ENCODE data around the gene MED15. TPM values are rescaled to one million over a fixed set of nuclear protein-coding genes. Genes with fewer than 3 reads are reported as not detected.
A peak's percentile ranks its signal among the peaks of the same experiment; 100 is the strongest.

Gene MED15
- total and polyA plus RNA-seq, 2 donors from 2014 or later, result 31.7 to 102 TPM

DNA sequence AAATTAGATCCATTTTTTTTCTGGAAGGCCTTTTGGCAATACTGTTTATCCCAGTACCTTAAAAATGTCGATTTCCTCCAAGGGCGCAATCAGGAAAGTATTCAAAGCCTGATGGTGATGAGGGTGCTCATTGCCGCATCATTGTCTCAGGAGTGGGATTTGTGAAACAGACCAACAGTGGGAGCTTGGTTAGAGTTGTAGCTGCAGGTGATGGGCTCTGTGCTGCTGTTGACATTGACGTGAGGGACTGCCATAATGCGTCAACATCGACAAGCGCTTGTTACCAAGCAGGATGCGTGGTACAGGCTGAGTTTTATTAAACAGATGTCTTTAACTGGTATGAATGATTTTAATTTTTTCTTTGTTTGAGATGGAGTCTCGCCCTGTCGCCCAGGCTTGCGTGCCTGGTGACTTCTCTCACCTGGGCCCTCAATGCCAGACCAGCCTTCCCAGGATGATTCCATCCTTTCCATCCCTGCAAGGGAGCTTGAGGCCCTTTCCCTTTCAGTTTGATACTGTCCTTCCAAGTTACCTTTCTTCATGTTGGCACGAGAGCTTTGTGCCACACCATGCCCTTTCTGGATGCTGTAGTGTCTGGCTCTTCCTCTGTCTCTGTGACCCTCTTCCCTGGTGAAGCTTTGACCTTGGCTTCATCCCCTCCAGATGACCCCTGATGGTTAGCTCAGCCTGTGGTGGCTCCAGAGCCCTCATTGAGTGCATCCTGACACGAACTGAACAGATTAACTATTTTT is 10.6 kb downstream of the MED15 start:
- FAIRE-seq, result no peak
- peaks cover 0 to 8% (median 0%) of the 10 kb centered on the region in 3 donors for H3K4me1 ChIP-seq (ENCODE audit: control insufficient read depth in 2 of 3, insufficient read depth in 2 of 3, low read depth in 1 of 3, low read length in 3 of 3)
- H3K27me3 ChIP-seq (ENCODE audit: control insufficient read depth, insufficient read depth, low read length), result no peaks in the 10 kb centered on the region
- intact Hi-C loops (cut with DNase I), result no loop called here
- peaks cover 3 to 4% (median 3%) of the 10 kb centered on the region in 3 donors for H3K36me3 ChIP-seq (ENCODE audit: control insufficient read depth in 2 of 3, insufficient read depth in 3 of 3, low read length in 3 of 3)
- peak in 1 of 5 donors; percentile 3 for DNase-seq
- H3K9ac ChIP-seq (ENCODE audit: low read length in 3 of 3), result no peak overlapping the region
- no peak overlapping the region for H3K27ac ChIP-seq (ENCODE audit: low read depth in 2 of 2, low read length in 2 of 2)
- no peak overlapping the region for H3K4me3 ChIP-seq (ENCODE audit: low read length in 3 of 3)
- no peaks in the 10 kb centered on the region for H3K9me3 ChIP-seq (ENCODE audit: control insufficient read depth in 2 of 3, insufficient read depth in 1 of 3, low read length in 3 of 3)
- TF ChIP-seq, protein P1, sequence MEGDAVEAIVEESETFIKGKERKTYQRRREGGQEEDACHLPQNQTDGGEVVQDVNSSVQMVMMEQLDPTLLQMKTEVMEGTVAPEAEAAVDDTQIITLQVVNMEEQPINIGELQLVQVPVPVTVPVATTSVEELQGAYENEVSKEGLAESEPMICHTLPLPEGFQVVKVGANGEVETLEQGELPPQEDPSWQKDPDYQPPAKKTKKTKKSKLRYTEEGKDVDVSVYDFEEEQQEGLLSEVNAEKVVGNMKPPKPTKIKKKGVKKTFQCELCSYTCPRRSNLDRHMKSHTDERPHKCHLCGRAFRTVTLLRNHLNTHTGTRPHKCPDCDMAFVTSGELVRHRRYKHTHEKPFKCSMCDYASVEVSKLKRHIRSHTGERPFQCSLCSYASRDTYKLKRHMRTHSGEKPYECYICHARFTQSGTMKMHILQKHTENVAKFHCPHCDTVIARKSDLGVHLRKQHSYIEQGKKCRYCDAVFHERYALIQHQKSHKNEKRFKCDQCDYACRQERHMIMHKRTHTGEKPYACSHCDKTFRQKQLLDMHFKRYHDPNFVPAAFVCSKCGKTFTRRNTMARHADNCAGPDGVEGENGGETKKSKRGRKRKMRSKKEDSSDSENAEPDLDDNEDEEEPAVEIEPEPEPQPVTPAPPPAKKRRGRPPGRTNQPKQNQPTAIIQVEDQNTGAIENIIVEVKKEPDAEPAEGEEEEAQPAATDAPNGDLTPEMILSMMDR (IDR thresholded peaks at IDR 0.05; ENCODE audit: borderline replicate concordance, extremely low read depth, insufficient read depth), result no peak

DNA sequence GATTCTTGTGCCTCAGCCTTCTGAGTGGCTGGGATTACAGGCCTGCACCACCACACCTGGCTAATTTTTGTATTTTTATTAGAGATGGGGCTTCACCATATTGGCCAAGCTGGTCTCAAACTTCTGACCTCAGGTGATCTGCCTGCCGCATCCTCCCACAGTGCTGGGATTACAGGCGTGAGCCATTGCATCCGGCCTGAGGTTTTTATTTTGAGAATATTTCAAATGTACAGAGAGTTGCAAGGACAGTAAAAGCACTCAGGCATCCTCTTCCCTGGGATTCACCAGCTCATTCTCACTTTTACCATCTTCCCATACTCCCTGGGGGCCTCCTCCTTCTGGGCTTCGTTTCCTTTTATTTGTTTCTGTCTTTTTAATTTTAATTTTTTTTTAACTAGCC is 12.1 kb downstream of the MED15 start:
- H3K4me1 ChIP-seq (ENCODE audit: control insufficient read depth in 2 of 3, insufficient read depth in 2 of 3, low read depth in 1 of 3, low read length in 3 of 3), result peaks cover 0 to 11% (median 0%) of the 10 kb centered on the region in 3 donors
- no peaks in the 10 kb centered on the region for H3K9me3 ChIP-seq (ENCODE audit: control insufficient read depth in 2 of 3, insufficient read depth in 1 of 3, low read length in 3 of 3)
- H3K4me3 ChIP-seq (ENCODE audit: low read length in 3 of 3), result no peak overlapping the region
- TF ChIP-seq, protein P1 (IDR thresholded peaks at IDR 0.05; ENCODE audit: borderline replicate concordance, extremely low read depth, insufficient read depth), result no peak
- no peak overlapping the region for H3K9ac ChIP-seq (ENCODE audit: low read length in 3 of 3)
- FAIRE-seq (no peak), DNase-seq (peak in 1 of 5 donors; percentile 2)
- intact Hi-C loops (cut with DNase I), result no loop called here
- peaks cover 0 to 4% (median 3%) of the 10 kb centered on the region in 3 donors for H3K36me3 ChIP-seq (ENCODE audit: control insufficient read depth in 2 of 3, insufficient read depth in 3 of 3, low read length in 3 of 3)
- H3K27ac ChIP-seq (ENCODE audit: low read depth in 2 of 2, low read length in 2 of 2), result no peak overlapping the region
- no peaks in the 10 kb centered on the region for H3K27me3 ChIP-seq (ENCODE audit: control insufficient read depth, insufficient read depth, low read length)

DNA sequence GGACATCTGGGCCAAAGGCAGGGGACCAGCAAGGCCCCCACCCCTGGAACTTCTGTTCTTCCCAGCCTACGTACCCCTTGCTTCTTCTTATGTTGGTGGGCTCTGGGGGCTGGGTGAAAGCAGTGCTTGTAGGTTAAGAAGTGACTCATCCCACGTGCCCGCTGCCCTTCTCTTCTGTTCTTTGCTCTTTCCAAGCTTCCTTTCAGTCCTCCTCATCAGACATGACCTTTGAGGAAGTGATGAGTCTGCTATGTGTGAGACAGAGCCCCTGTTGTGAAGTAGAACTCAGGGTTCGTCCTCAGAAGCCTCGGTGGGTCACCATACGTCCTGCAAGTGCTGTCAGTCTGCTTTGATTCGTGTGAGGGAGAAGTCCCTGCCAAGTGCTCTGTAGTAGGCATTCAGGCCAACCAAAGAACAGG is 12.7 kb downstream of the MED15 start:
- no peak overlapping the region for H3K4me3 ChIP-seq (ENCODE audit: low read length in 3 of 3)
- H3K27ac ChIP-seq (ENCODE audit: low read depth in 2 of 2, low read length in 2 of 2), result no peak overlapping the region
- H3K9ac ChIP-seq (ENCODE audit: low read length in 3 of 3), result no peak overlapping the region
- H3K9me3 ChIP-seq (ENCODE audit: control insufficient read depth in 2 of 3, insufficient read depth in 1 of 3, low read length in 3 of 3), result no peaks in the 10 kb centered on the region
- intact Hi-C loops (cut with DNase I), result no loop called here
- H3K36me3 ChIP-seq (ENCODE audit: control insufficient read depth in 2 of 3, insufficient read depth in 3 of 3, low read length in 3 of 3), result peaks cover 0 to 4% (median 3%) of the 10 kb centered on the region in 3 donors
- DNase-seq (peak in 1 of 5 donors; percentile 43), FAIRE-seq (no peak)
- no peaks in the 10 kb centered on the region for H3K27me3 ChIP-seq (ENCODE audit: control insufficient read depth, insufficient read depth, low read length)
- H3K4me1 ChIP-seq (ENCODE audit: control insufficient read depth in 2 of 3, insufficient read depth in 2 of 3, low read depth in 1 of 3, low read length in 3 of 3), result peaks cover 0 to 11% (median 0%) of the 10 kb centered on the region in 3 donors
- TF ChIP-seq, protein P1 (IDR thresholded peaks at IDR 0.05; ENCODE audit: borderline replicate concordance, extremely low read depth, insufficient read depth), result no peak

Measured in kidney (tissue), 14 donors.